Measurements from ENCODE around the gene CYSLTR2.

GRCh38 chr13:48641404-48641803 is 12.3 kb upstream of the CYSLTR2 start:
- no peak for TF ChIP-seq CTCF (IDR thresholded peaks at IDR 0.05; ENCODE audit: insufficient read depth, low read depth, low read length)
- no peak for TF ChIP-seq EZH2 (IDR thresholded peaks at IDR 0.05; ENCODE audit: insufficient read depth, low read length)
